Activated CD4-positive, alpha-beta T cell treated with anti-CD3 and anti-CD28 coated beads for 36 hours (primary cell): ENCODE data around the gene YTHDF1. TPM values are rescaled to one million over a fixed set of nuclear protein-coding genes. Genes with fewer than 3 reads are reported as not detected.

ENCODE experiments used
- ATAC-seq: fragments of 200-7000 bp; cut with Tn5 transposase; one replicate; pipeline ENCODE4 v1.10.0; 2021; ENCODE audit warnings: mild to moderate bottlenecking, moderate library complexity
- CTCF ChIA-PET: fragments of 350-600 bp; sonication (Branson Sonifier 250); formaldehyde crosslinking; loops from one replicate; lab custom pipeline; 2021; ENCODE audit warnings: antibody characterized with exemption; lab: Charles Lee
- POLR2A ChIA-PET: fragments of 350-600 bp; sonication (Branson Sonifier 250); formaldehyde crosslinking; loops from one replicate; lab custom pipeline; 2021; ENCODE audit warnings: antibody characterized with exemption, inconsistent platforms; lab: Charles Lee
- DNase-seq: peaks from one replicate; pipeline ENCODE4 v3.0.0-alpha.2; 2020
- H3K27ac Mint-ChIP-seq: one replicate; pipeline ENCODE4 v1.8.0; 2021; ENCODE audit warnings: mixed read lengths
- H3K27me3 Mint-ChIP-seq: one replicate; pipeline ENCODE4 v1.8.0; 2021; ENCODE audit warnings: mixed read lengths
- H3K36me3 Mint-ChIP-seq: one replicate; pipeline ENCODE4 v1.8.0; 2021; ENCODE audit warnings: low read depth, mixed read lengths
- H3K4me1 Mint-ChIP-seq: one replicate; pipeline ENCODE4 v1.8.0; 2021; ENCODE audit warnings: mixed read lengths
- H3K4me3 Mint-ChIP-seq: one replicate; pipeline ENCODE4 v1.8.0; 2021; ENCODE audit warnings: mild to moderate bottlenecking, moderate library complexity, mixed read lengths
- H3K9me3 Mint-ChIP-seq: one replicate; pipeline ENCODE4 v1.8.0; 2021; ENCODE audit warnings: low read depth, mixed read lengths
- intact Hi-C, 2 experiments: fragments of 100-400 bp; cut with DNase I in 1 of 2; cut with micrococcal nuclease in 1 of 2; formaldehyde crosslinking; loops; one replicate each; pipeline versions ENCODE4 v1.14.2 to v1.15.1; 2022 to 2024; cut with DNase I, micrococcal nuclease
- total RNA-seq, 2 experiments: library from RNA; stranded (reverse); gene quantifications; one replicate each; pipeline ENCODE4 v1.2.3, GENCODE V29; 2021

YTHDF1 gene
- total RNA-seq, 2 experiments from 2014 or later = 32.2 to 32.6 TPM

- no peak overlapping the region for H3K4me3 Mint-ChIP-seq
- DNase-seq (no peak), ATAC-seq (no peak)
- no peaks in the 10 kb centered on the region for H3K36me3 Mint-ChIP-seq
- H3K27ac Mint-ChIP-seq = no peak overlapping the region
- ChIA-PET POLR2A (no interaction called here), CTCF (no interaction called here)
- H3K27me3 Mint-ChIP-seq = no peaks in the 10 kb centered on the region
- no peaks in the 10 kb centered on the region for H3K9me3 Mint-ChIP-seq
- H3K4me1 Mint-ChIP-seq = no peaks in the 10 kb centered on the region
- intact Hi-C loops = no loop called here
Observed at GRCh38 chr20:63188641-63189321, 27.1 kb downstream of the YTHDF1 start.

- H3K4me3 Mint-ChIP-seq = no peak overlapping the region
- ChIA-PET CTCF (no interaction called here), POLR2A (no interaction called here)
- H3K4me1 Mint-ChIP-seq = no peaks in the 10 kb centered on the region
- no peak overlapping the region for H3K27ac Mint-ChIP-seq
- no peaks in the 10 kb centered on the region for H3K36me3 Mint-ChIP-seq
- no peaks in the 10 kb centered on the region for H3K9me3 Mint-ChIP-seq
- DNase-seq (no peak), ATAC-seq (no peak)
- no peaks in the 10 kb centered on the region for H3K27me3 Mint-ChIP-seq
- intact Hi-C loops = no loop called here
Observed at GRCh38 chr20:63188159-63188442, 27.8 kb downstream of the YTHDF1 start.

GRCh38 chr20:63187338-63188158 is 28.4 kb downstream of the YTHDF1 start:
- CTCF ChIA-PET = no interaction called here
- DNase-seq (no peak), ATAC-seq (no peak)
- H3K9me3 Mint-ChIP-seq = no peaks in the 10 kb centered on the region
- no peaks in the 10 kb centered on the region for H3K27me3 Mint-ChIP-seq
- H3K36me3 Mint-ChIP-seq = no peaks in the 10 kb centered on the region
- intact Hi-C loops = no loop called here
- no peak overlapping the region for H3K27ac Mint-ChIP-seq
- POLR2A ChIA-PET = no interaction called here
- H3K4me1 Mint-ChIP-seq = no peaks in the 10 kb centered on the region
- no peak overlapping the region for H3K4me3 Mint-ChIP-seq

- H3K27ac Mint-ChIP-seq = no peak overlapping the region
Observed at GRCh38 chr20:63186528-63187316, 29.2 kb downstream of the YTHDF1 start.

GRCh38 chr20:63186084-63186483 is 29.8 kb downstream of the YTHDF1 start:
- CTCF ChIA-PET = no interaction called here
- no peak overlapping the region for H3K27ac Mint-ChIP-seq
- DNase-seq = no peak
- H3K4me3 Mint-ChIP-seq = no peak overlapping the region
- POLR2A ChIA-PET = no interaction called here
- no peaks in the 10 kb centered on the region for H3K4me1 Mint-ChIP-seq
- no peaks in the 10 kb centered on the region for H3K36me3 Mint-ChIP-seq
- peaks cover 6% of the 10 kb centered on the region for H3K27me3 Mint-ChIP-seq
- ATAC-seq = no peak
- no peaks in the 10 kb centered on the region for H3K9me3 Mint-ChIP-seq
- intact Hi-C loops = no loop called here

More at GRCh38 chr20:63186528-63187316, 29.2 kb downstream of the YTHDF1 start:
- ATAC-seq (no peak), DNase-seq (no peak)
- H3K4me3 Mint-ChIP-seq = no peak overlapping the region
- intact Hi-C loops = no loop called here
- H3K4me1 Mint-ChIP-seq = no peaks in the 10 kb centered on the region
- no peaks in the 10 kb centered on the region for H3K36me3 Mint-ChIP-seq
- no peaks in the 10 kb centered on the region for H3K9me3 Mint-ChIP-seq
- peaks cover 5% of the 10 kb centered on the region for H3K27me3 Mint-ChIP-seq
- POLR2A ChIA-PET = no interaction called here
- CTCF ChIA-PET = no interaction called here

GRCh38 chr20:63185215-63185796 is 30.6 kb downstream of the YTHDF1 start:
- ChIA-PET CTCF (no interaction called here), POLR2A (no interaction called here)
- Mint-ChIP-seq H3K27me3 (peaks cover 12% of the 10 kb centered on the region), H3K9me3 (no peaks in the 10 kb centered on the region), H3K36me3 (no peaks in the 10 kb centered on the region), H3K4me3 (no peak overlapping the region), H3K4me1 (no peaks in the 10 kb centered on the region), H3K27ac (no peak overlapping the region)
- ATAC-seq (no peak), DNase-seq (no peak)
- intact Hi-C loops = no loop called here

GRCh38 chr20:63183422-63184146 is 32.3 kb downstream of the YTHDF1 start:
- DNase-seq (peak; percentile 78), ATAC-seq (peak; percentile 68)
- ChIA-PET CTCF (interaction anchor here (1.0 to 1.7 kb wide), 4 partner anchors 9 to 33 kb away, joined by 3 to 6 read pairs (median 4); no protein-coding TSS in a partner anchor), POLR2A (no interaction called here)
- no peak overlapping the region for H3K27ac Mint-ChIP-seq
- intact Hi-C loops = loop anchor here in 1 of 2 experiments (1.0 kb wide), 1 partner anchor 198 kb away; no protein-coding TSS in a partner anchor
- H3K4me1 Mint-ChIP-seq = peaks cover 4% of the 10 kb centered on the region
- no peak overlapping the region for H3K4me3 Mint-ChIP-seq
- H3K27me3 Mint-ChIP-seq = peaks cover 18% of the 10 kb centered on the region
- no peaks in the 10 kb centered on the region for H3K9me3 Mint-ChIP-seq
- no peaks in the 10 kb centered on the region for H3K36me3 Mint-ChIP-seq

- Mint-ChIP-seq H3K36me3 (no peaks in the 10 kb centered on the region), H3K4me1 (peaks cover 4% of the 10 kb centered on the region), H3K27me3 (peaks cover 18% of the 10 kb centered on the region), H3K4me3 (no peak overlapping the region), H3K9me3 (no peaks in the 10 kb centered on the region), H3K27ac (no peak overlapping the region)
- ATAC-seq = no peak
- POLR2A ChIA-PET = no interaction called here
- intact Hi-C loops = loop anchor here in 1 of 2 experiments (1.0 kb wide), 1 partner anchor 198 kb away; no protein-coding TSS in a partner anchor
- CTCF ChIA-PET = interaction anchor here (1.0 to 1.7 kb wide), 4 partner anchors 10 to 34 kb away, joined by 3 to 6 read pairs (median 4); no protein-coding TSS in a partner anchor
- DNase-seq = no peak
Observed at GRCh38 chr20:63182946-63183415, 33.0 kb downstream of the YTHDF1 start.

- CTCF ChIA-PET = interaction anchor here (1.4 to 1.7 kb wide), 2 partner anchors 10 to 16 kb away, joined by 4 to 6 read pairs; no protein-coding TSS in a partner anchor
- Mint-ChIP-seq H3K9me3 (no peaks in the 10 kb centered on the region), H3K27ac (no peak overlapping the region), H3K36me3 (no peaks in the 10 kb centered on the region), H3K4me1 (peaks cover 4% of the 10 kb centered on the region), H3K27me3 (peaks cover 20% of the 10 kb centered on the region), H3K4me3 (no peak overlapping the region)
- intact Hi-C loops = no loop called here
- no peak for DNase-seq
- no peak for ATAC-seq
- POLR2A ChIA-PET = no interaction called here
Observed at GRCh38 chr20:63182425-63182824, 33.5 kb downstream of the YTHDF1 start.

GRCh38 chr20:63181226-63181625 is 34.7 kb downstream of the YTHDF1 start:
- intact Hi-C loops = no loop called here
- peaks cover 8% of the 10 kb centered on the region for H3K4me1 Mint-ChIP-seq
- peaks cover 27% of the 10 kb centered on the region for H3K27me3 Mint-ChIP-seq
- no peaks in the 10 kb centered on the region for H3K36me3 Mint-ChIP-seq
- no peak overlapping the region for H3K4me3 Mint-ChIP-seq
- POLR2A ChIA-PET = no interaction called here
- no peak for ATAC-seq
- no peak for DNase-seq
- CTCF ChIA-PET = interaction anchor here (0.7 to 2.1 kb wide), 4 partner anchors 18 to 142 kb away, joined by 3 to 6 read pairs (median 4); no protein-coding TSS in a partner anchor
- no peak overlapping the region for H3K27ac Mint-ChIP-seq
- no peaks in the 10 kb centered on the region for H3K9me3 Mint-ChIP-seq
